22Rv1 (cell line): ENCODE results near the gene CRYZ.

Source experiments
- CTCF ChIP-seq: fragments of 450-650 bp; IDR thresholded peaks from 2 replicates; pipeline ENCODE4 v1.5.1; 2017; ENCODE audit warnings: mild to moderate bottlenecking
- ZFX ChIP-seq: fragments of 450-650 bp; IDR thresholded peaks from 2 replicates; pipeline ENCODE4 v1.6.1; 2017; ENCODE audit warnings: antibody characterized with exemption, borderline replicate concordance

DNA sequence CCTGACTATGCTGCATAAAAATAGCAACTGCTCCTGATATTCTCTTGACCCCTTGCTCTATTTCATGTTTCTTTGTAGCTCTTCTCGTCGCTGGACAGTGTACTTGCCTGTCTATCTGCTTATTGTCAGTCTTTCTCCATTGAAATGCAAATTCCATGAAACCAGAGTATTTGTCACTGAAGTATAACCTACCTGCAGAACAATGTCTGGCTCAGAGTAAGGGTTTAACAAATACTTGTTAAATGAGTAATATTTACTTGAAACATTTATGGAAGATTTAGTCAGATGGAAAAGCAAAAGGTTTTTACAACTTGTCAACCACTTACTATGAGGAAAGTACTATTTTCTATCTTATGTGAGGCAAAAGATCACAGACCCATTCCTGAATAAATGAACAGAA is 39.4 kb downstream of the CRYZ start:
- TF ChIP-seq CTCF (no peak), ZFX (no peak)
